ENCODE data around the gene ADRM1.

GRCh38 chr20:62347151-62347404, 44.3 kb downstream of the ADRM1 start:
- TF ChIP-seq POLR2A (IDR thresholded peaks at IDR 0.05; ENCODE audit: low read depth, low read length) (no peak), KAT2A (conservative IDR thresholded peaks at IDR 0.05; ENCODE audit: control insufficient read depth, low read depth, low read length) (no peak), GABPA (IDR thresholded peaks at IDR 0.05; ENCODE audit: low read depth) (no peak), ZZZ3 (IDR thresholded peaks at IDR 0.05; ENCODE audit: control insufficient read depth, insufficient read length, low read depth) (no peak), SKIL (IDR thresholded peaks at IDR 0.05; ENCODE audit: low read depth, poor library complexity, severe bottlenecking) (no peak), TAF1 (IDR thresholded peaks at IDR 0.05; ENCODE audit: borderline replicate concordance, low read depth, low read length) (no peak), FOXK2 (IDR thresholded peaks at IDR 0.05) (no peak), YY1 (IDR thresholded peaks at IDR 0.05; ENCODE audit: low read depth, low read length) (no peak)
- TF ChIP-seq, protein P1, sequence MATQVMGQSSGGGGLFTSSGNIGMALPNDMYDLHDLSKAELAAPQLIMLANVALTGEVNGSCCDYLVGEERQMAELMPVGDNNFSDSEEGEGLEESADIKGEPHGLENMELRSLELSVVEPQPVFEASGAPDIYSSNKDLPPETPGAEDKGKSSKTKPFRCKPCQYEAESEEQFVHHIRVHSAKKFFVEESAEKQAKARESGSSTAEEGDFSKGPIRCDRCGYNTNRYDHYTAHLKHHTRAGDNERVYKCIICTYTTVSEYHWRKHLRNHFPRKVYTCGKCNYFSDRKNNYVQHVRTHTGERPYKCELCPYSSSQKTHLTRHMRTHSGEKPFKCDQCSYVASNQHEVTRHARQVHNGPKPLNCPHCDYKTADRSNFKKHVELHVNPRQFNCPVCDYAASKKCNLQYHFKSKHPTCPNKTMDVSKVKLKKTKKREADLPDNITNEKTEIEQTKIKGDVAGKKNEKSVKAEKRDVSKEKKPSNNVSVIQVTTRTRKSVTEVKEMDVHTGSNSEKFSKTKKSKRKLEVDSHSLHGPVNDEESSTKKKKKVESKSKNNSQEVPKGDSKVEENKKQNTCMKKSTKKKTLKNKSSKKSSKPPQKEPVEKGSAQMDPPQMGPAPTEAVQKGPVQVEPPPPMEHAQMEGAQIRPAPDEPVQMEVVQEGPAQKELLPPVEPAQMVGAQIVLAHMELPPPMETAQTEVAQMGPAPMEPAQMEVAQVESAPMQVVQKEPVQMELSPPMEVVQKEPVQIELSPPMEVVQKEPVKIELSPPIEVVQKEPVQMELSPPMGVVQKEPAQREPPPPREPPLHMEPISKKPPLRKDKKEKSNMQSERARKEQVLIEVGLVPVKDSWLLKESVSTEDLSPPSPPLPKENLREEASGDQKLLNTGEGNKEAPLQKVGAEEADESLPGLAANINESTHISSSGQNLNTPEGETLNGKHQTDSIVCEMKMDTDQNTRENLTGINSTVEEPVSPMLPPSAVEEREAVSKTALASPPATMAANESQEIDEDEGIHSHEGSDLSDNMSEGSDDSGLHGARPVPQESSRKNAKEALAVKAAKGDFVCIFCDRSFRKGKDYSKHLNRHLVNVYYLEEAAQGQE (IDR thresholded peaks at IDR 0.05; ENCODE audit: low read depth, low read length): no peak
- TF ChIP-seq, protein P2, sequence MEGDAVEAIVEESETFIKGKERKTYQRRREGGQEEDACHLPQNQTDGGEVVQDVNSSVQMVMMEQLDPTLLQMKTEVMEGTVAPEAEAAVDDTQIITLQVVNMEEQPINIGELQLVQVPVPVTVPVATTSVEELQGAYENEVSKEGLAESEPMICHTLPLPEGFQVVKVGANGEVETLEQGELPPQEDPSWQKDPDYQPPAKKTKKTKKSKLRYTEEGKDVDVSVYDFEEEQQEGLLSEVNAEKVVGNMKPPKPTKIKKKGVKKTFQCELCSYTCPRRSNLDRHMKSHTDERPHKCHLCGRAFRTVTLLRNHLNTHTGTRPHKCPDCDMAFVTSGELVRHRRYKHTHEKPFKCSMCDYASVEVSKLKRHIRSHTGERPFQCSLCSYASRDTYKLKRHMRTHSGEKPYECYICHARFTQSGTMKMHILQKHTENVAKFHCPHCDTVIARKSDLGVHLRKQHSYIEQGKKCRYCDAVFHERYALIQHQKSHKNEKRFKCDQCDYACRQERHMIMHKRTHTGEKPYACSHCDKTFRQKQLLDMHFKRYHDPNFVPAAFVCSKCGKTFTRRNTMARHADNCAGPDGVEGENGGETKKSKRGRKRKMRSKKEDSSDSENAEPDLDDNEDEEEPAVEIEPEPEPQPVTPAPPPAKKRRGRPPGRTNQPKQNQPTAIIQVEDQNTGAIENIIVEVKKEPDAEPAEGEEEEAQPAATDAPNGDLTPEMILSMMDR (IDR thresholded peaks at IDR 0.05 in 2 of 3, conservative IDR thresholded peaks at IDR 0.05 in 1 of 3; ENCODE audit: control insufficient read depth in 2 of 3, extremely low read depth in 1 of 3, insufficient read depth in 1 of 3, low read depth in 3 of 3, low read length in 3 of 3): no peak
